IPS-20b (cell line): Measurements from ENCODE around the gene FZR1.

Experiments
- H3K27ac ChIP-seq: one replicate; pipeline ENCODE4 v1.5.1; 2013; ENCODE audit warnings: low read length
- H3K27me3 ChIP-seq: 2 replicates; pipeline ENCODE4 v1.6.1; 2013; ENCODE audit warnings: mild to moderate bottlenecking, low read length, inconsistent platforms; ENCODE audit not compliant: insufficient read depth
- H3K36me3 ChIP-seq: 2 replicates; pipeline ENCODE4 v1.6.1; 2013; ENCODE audit warnings: low read depth, mild to moderate bottlenecking, inconsistent platforms, low read length, moderate library complexity; ENCODE audit not compliant: insufficient read depth
- H3K4me1 ChIP-seq: 2 replicates; pipeline ENCODE4 v1.6.1; 2013; ENCODE audit warnings: mild to moderate bottlenecking, control low read depth, inconsistent platforms, low read length, moderate library complexity; ENCODE audit not compliant: insufficient read depth
- H3K4me3 ChIP-seq: 2 replicates; pipeline ENCODE4 v1.5.1; 2013; ENCODE audit warnings: mild to moderate bottlenecking, low read length, inconsistent platforms
- H3K9ac ChIP-seq: 2 replicates; pipeline ENCODE4 v1.6.1; 2013; ENCODE audit warnings: low read depth, mild to moderate bottlenecking, inconsistent platforms, low read length, moderate library complexity
- H3K9me3 ChIP-seq: 2 replicates; pipeline ENCODE4 v1.6.1; 2013; ENCODE audit warnings: mild to moderate bottlenecking, low read depth, low read length, inconsistent platforms; ENCODE audit not compliant: insufficient read depth

Gene FZR1

GRCh38 chr19:3549816-3550215 is 43.7 kb downstream of the FZR1 start:
- Histone ChIP-seq H3K9me3 (no peaks in the 10 kb centered on the region), H3K27me3 (no peaks in the 10 kb centered on the region), H3K4me1 (no peaks in the 10 kb centered on the region), H3K27ac (no peak overlapping the region), H3K4me3 (no peak overlapping the region), H3K9ac (no peak overlapping the region), H3K36me3 (no peaks in the 10 kb centered on the region)

- Histone ChIP-seq H3K27me3 (peaks cover under 1% of the 10 kb centered on the region; the same call in 1 of the 2 replicates), H3K27ac (no peak overlapping the region), H3K4me1 (no peaks in the 10 kb centered on the region), H3K9ac (no peak overlapping the region), H3K36me3 (no peaks in the 10 kb centered on the region), H3K4me3 (no peak overlapping the region), H3K9me3 (no peaks in the 10 kb centered on the region)
Observed at GRCh38 chr19:3550947-3551791, 45.1 kb downstream of the FZR1 start.

GRCh38 chr19:3551792-3552095 is 45.6 kb downstream of the FZR1 start:
- no peak overlapping the region for H3K27ac ChIP-seq
- no peaks in the 10 kb centered on the region for H3K36me3 ChIP-seq
- H3K9ac ChIP-seq = no peak overlapping the region
- H3K27me3 ChIP-seq = peaks cover 6% of the 10 kb centered on the region
- H3K4me1 ChIP-seq = no peaks in the 10 kb centered on the region
- no peak overlapping the region for H3K4me3 ChIP-seq
- no peaks in the 10 kb centered on the region for H3K9me3 ChIP-seq

DNA sequence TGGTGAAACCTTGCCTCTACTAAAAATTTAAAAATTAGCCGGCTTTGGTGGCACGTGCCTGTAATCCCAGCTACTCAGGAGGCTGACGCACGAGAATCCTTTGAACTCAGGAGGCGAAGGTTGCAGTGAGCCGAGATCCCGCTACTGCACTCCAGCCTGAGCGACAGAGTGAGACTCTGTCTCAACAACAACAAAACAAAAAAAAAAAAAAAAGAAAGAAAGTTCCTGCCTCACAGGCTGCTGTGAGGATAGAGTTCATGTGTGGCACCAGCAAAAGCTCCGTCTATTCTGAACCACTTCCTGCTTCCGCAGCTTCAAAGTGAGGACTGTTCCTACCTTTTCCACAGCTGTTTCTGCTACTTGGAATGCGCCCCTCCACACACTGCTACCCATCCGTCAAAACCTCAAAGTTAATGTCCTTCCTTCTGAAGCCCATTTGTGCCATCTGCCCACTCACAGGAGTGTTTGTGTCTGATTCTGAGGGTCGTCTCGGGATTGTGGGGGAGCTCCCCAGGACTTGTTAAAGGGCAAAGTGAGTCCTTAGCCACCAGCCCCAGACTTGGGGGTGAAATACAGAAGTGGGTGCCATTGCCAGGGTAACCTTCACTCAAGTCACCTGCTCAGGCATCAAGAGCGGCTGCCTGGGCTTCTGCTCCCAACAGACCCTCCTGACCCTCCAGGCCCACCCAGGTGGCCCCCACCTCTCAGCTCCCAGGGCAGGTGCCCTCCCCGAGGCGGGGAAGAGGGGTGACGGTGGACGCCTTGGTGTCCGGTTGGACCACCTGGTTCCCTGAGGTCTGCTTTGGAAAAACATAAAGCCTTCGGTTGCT is 48.4 kb downstream of the FZR1 start:
- no peak overlapping the region for H3K4me3 ChIP-seq
- H3K27ac ChIP-seq = no peak overlapping the region
- H3K9ac ChIP-seq = no peak overlapping the region
- H3K27me3 ChIP-seq = peaks cover 8% of the 10 kb centered on the region
- no peaks in the 10 kb centered on the region for H3K9me3 ChIP-seq
- H3K4me1 ChIP-seq = no peaks in the 10 kb centered on the region
- H3K36me3 ChIP-seq = no peaks in the 10 kb centered on the region

- Histone ChIP-seq H3K27ac (no peak overlapping the region), H3K4me3 (peak overlapping the region; percentile 80; the same call in 1 of the 2 replicates), H3K27me3 (peaks cover 8% of the 10 kb centered on the region), H3K4me1 (no peaks in the 10 kb centered on the region), H3K9me3 (no peaks in the 10 kb centered on the region), H3K36me3 (no peaks in the 10 kb centered on the region), H3K9ac (no peak overlapping the region)
Observed at GRCh38 chr19:3555653-3556422, 49.7 kb downstream of the FZR1 start.

DNA sequence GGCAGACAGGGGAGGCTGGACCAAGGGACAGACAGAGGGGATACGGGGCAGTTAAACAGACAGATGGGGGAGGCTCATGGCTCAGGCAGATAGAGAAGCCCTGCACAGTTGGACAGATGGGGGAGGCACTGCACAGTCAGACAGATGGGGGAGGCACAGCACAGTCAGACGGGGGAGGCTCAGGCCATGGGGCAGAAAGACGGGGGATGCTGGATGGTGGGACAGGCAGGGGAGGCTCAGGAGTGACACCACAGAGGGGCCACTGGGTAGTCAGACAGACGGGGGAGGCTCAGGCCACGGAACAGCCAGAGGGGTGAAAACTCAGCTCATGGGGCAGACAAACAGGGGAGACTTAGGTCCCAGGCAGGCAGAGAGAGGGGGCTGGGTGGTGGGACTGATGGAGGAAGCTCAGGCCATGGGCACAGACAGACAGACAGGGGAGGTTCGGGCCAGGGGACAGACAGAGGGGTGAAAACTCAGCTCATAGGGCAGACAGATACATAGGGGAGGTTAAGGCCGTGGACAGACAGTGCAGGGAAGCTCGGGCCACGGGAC is 50.4 kb downstream of the FZR1 start:
- H3K27ac ChIP-seq = no peak overlapping the region
- H3K4me3 ChIP-seq = peak overlapping the region; percentile 80
- H3K9ac ChIP-seq = peak overlapping the region; percentile 45; the same call in 1 of the 2 replicates
- no peaks in the 10 kb centered on the region for H3K4me1 ChIP-seq
- H3K27me3 ChIP-seq = peaks cover 8% of the 10 kb centered on the region
- no peaks in the 10 kb centered on the region for H3K9me3 ChIP-seq
- H3K36me3 ChIP-seq = no peaks in the 10 kb centered on the region

DNA sequence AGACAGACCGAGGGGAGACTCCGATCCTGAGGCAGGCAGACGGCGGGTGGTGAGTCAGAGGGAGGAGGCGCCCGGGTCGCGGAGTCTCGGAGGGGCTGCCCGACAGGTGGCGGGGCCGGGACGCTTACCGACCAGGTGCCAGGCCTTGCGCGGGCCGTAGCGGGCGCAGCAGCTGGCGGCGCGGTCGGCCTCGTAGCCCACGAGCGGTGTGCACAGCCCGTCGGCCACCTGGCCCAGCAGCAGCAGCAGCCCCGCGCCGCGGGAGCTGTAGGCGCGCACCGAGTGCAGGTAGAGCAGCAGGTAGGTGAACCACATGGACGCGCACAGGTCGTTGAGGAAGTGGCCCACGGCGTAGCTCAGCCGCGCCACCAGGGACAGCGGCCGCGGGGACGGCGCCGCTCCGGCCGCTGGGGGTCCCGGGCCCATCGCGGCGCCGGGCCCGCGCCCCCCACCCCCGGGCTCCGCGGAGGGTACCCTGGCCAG is 50.9 kb downstream of the FZR1 start:
- H3K4me1 ChIP-seq = no peaks in the 10 kb centered on the region
- H3K9ac ChIP-seq = peak overlapping the region; percentile 45; the same call in 1 of the 2 replicates
- H3K27me3 ChIP-seq = peaks cover 8% of the 10 kb centered on the region
- no peaks in the 10 kb centered on the region for H3K9me3 ChIP-seq
- no peaks in the 10 kb centered on the region for H3K36me3 ChIP-seq
- no peak overlapping the region for H3K27ac ChIP-seq
- peak overlapping the region; percentile 80 for H3K4me3 ChIP-seq

GRCh38 chr19:3557461-3558248 is 51.5 kb downstream of the FZR1 start, which contains the start of gene MFSD12:
TSS of gene MFSD12 (minus strand) at chr19:3557586. CDS start at chr19:3557403, 183 bp downstream.
- no peaks in the 10 kb centered on the region for H3K4me1 ChIP-seq
- H3K9me3 ChIP-seq = no peaks in the 10 kb centered on the region
- H3K27ac ChIP-seq = no peak within 1 kb of the TSS

DNA sequence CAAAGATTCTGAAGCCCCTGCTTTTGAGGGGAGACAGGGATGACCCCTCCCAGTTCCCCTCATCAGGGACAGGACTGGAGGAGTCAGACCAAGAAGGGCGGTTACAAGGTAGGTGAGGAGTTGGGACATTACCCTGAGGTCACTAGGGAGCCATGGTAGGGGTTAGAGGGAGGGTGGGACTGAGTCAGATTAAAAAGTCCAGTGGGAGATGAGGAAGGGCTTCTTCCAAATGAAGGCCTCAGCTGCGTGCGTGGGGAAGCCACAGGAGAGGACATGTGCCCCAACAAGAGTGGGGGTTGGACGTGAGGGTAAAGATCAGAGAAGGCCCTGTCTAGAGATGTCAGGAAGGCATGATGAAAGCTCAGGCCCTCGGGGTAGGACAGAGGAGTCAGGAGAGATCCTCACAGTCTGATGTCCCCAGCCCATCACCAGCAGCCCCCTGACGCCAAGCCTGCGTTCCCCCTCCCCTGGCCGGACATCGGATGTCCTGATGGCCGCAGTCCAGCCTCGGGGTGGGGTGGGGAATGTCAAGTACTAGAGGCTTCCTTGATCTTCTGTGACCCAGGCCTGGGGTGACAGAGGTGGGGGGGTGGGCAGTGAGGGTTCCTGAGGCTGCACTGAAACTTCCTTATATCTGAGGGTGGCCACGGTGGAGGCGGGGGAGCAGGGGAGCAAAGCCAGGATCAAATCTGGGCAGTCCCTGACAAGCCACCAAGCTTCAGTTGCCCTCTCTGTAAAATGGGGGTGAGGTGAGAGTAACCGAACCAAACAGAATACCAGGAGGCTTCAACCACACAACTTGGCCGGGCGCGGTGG is 57.8 kb downstream of the FZR1 start:
- H3K9ac ChIP-seq = no peak overlapping the region
- no peak overlapping the region for H3K4me3 ChIP-seq
- no peaks in the 10 kb centered on the region for H3K27me3 ChIP-seq
- H3K9me3 ChIP-seq = no peaks in the 10 kb centered on the region
- no peaks in the 10 kb centered on the region for H3K36me3 ChIP-seq
- H3K27ac ChIP-seq = no peak overlapping the region
- H3K4me1 ChIP-seq = no peaks in the 10 kb centered on the region

More at GRCh38 chr19:3557461-3558248, 51.5 kb downstream of the FZR1 start, which contains the start of gene MFSD12:
- H3K27me3 ChIP-seq = peaks cover 8% of the 10 kb centered on the region
- H3K4me3 ChIP-seq = peak within 1 kb of the TSS; percentile 80
- H3K9ac ChIP-seq = peak within 1 kb of the TSS; percentile 45; the same call in 1 of the 2 replicates
- no peaks in the 10 kb centered on the region for H3K36me3 ChIP-seq

DNA sequence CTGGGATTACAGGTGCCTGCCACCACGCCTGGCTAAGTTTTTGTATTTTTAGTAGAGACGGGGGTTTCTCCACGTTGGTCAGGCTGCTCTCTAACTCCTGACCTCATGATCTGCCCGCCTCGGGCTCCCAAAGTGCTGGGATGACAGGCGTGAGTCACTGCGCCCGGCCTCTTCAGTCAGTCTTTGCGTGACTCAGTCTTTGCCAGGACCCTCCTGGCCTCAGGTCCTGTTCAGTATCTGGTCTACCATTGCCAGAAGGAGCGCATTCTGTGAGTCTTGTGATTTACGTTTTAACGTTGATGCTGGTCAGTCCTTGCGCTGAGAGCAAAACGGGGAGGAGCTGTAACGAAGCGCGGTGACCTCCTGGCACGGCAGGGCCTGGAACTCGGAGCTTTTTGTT is 59.0 kb downstream of the FZR1 start:
- no peak overlapping the region for H3K9ac ChIP-seq
- no peak overlapping the region for H3K4me3 ChIP-seq
- H3K27me3 ChIP-seq = no peaks in the 10 kb centered on the region
- H3K9me3 ChIP-seq = no peaks in the 10 kb centered on the region
- no peak overlapping the region for H3K27ac ChIP-seq
- H3K36me3 ChIP-seq = no peaks in the 10 kb centered on the region
- no peaks in the 10 kb centered on the region for H3K4me1 ChIP-seq
